Cerebellar cortex (tissue), 1 donor: Measurements from ENCODE around the gene RNF168.
A peak's percentile ranks its signal among the peaks of the same experiment; 100 is the strongest.
"Not testable (repeated sequence)": the region's sequence is repeated elsewhere in the genome, so short reads cannot be mapped to it uniquely, and the experiment has no call there.

ENCODE experiments used
- DNase-seq: peaks from one replicate; pipeline ENCODE4 v3.0.0-alpha.2; 2015; ENCODE audit warnings: low spot score

RNF168 gene

GRCh38 chr3:196471551-196471950, 32.0 kb downstream of the RNF168 start:
- DNase-seq = no peak

- not testable (repeated sequence) for DNase-seq
These were observed 33.4 kb downstream of the RNF168 start for GRCh38 chr3:196470182-196470581.

- DNase-seq = no peak
These were observed 39.8 kb downstream of the RNF168 start for GRCh38 chr3:196463804-196464203.

GRCh38 chr3:196463478-196463756, 40.2 kb downstream of the RNF168 start:
- DNase-seq = no peak

- not testable (repeated sequence) for DNase-seq
These were observed 40.7 kb downstream of the RNF168 start for GRCh38 chr3:196462680-196463477.

- no peak for DNase-seq
These were observed 45.5 kb downstream of the RNF168 start for GRCh38 chr3:196458063-196458462.

- DNase-seq = not testable (repeated sequence)
These were observed 46.1 kb downstream of the RNF168 start for GRCh38 chr3:196457470-196457869.

GRCh38 chr3:196454935-196455334, 48.6 kb downstream of the RNF168 start:
- no peak for DNase-seq

GRCh38 chr3:196445391-196445790, 58.2 kb downstream of the RNF168 start:
- DNase-seq = peak; percentile 47

- DNase-seq = no peak
These were observed 59.1 kb downstream of the RNF168 start for GRCh38 chr3:196444500-196444894.

- DNase-seq = no peak
These were observed 62.9 kb downstream of the RNF168 start for GRCh38 chr3:196440696-196441095.

GRCh38 chr3:196440041-196440537, 63.5 kb downstream of the RNF168 start:
- DNase-seq = no peak

GRCh38 chr3:196432137-196432879, 71.3 kb downstream of the RNF168 start, which contains the start of gene UBXN7:
TSS of gene UBXN7 (minus strand) at chr3:196432427. CDS start at chr3:196432399, 28 bp downstream.
- peak; percentile 94 for DNase-seq

- DNase-seq = peak; percentile 42
These were observed 72.1 kb downstream of the RNF168 start for GRCh38 chr3:196431181-196432136.

- no peak for DNase-seq
These were observed 75.5 kb downstream of the RNF168 start for GRCh38 chr3:196428041-196428440.

- not testable (repeated sequence) for DNase-seq
These were observed 79.1 kb downstream of the RNF168 start for GRCh38 chr3:196424421-196424820.

GRCh38 chr3:196423044-196423781, 80.4 kb downstream of the RNF168 start:
- DNase-seq = peak; percentile 70

- DNase-seq = not testable (repeated sequence)
These were observed 81.9 kb downstream of the RNF168 start for GRCh38 chr3:196421668-196422067.

- no peak for DNase-seq
These were observed 84.2 kb downstream of the RNF168 start for GRCh38 chr3:196419386-196419785.
